GM10847 (cell line): ENCODE data around the gene UBALD2.

Experiments used
- POLR2A ChIP-seq: IDR thresholded peaks from 2 replicates; pipeline ENCODE4 v1.6.1; 2011; ENCODE audit not compliant: insufficient read length; ENCODE audit errors: extremely low read depth

The UBALD2 gene

GRCh38 chr17:76292567-76292966, 27.4 kb downstream of the UBALD2 start:
- no peak for TF ChIP-seq POLR2A

- no peak for TF ChIP-seq POLR2A
Measured at GRCh38 chr17:76293106-76293505, 28.0 kb downstream of the UBALD2 start.

- no peak for TF ChIP-seq POLR2A
Measured at GRCh38 chr17:76296186-76296585, 31.0 kb downstream of the UBALD2 start.

DNA sequence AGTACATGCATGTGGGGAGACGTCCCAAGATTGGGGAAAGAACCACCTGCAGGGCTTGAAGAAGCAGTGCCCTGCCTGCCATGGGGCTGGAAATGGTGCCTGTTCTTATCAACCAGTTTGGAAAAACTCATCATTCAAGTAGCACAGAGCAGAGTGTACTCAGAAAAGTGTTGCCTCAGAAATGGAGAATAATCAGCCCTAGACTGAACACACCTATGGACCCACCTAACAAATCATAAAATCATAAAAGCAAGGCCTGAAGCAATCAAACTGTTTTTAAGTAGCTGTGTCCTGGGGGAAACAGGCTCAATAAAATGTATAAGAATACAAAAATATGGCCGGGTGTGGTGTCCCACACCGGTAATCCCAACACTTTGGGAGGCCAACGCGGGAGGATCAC, 31.7 kb downstream of the UBALD2 start:
- TF ChIP-seq POLR2A, result no peak

GRCh38 chr17:76297436-76297835, 32.3 kb downstream of the UBALD2 start:
- no peak for TF ChIP-seq POLR2A

GRCh38 chr17:76304226-76305134, 39.3 kb downstream of the UBALD2 start:
- no peak for TF ChIP-seq POLR2A

DNA sequence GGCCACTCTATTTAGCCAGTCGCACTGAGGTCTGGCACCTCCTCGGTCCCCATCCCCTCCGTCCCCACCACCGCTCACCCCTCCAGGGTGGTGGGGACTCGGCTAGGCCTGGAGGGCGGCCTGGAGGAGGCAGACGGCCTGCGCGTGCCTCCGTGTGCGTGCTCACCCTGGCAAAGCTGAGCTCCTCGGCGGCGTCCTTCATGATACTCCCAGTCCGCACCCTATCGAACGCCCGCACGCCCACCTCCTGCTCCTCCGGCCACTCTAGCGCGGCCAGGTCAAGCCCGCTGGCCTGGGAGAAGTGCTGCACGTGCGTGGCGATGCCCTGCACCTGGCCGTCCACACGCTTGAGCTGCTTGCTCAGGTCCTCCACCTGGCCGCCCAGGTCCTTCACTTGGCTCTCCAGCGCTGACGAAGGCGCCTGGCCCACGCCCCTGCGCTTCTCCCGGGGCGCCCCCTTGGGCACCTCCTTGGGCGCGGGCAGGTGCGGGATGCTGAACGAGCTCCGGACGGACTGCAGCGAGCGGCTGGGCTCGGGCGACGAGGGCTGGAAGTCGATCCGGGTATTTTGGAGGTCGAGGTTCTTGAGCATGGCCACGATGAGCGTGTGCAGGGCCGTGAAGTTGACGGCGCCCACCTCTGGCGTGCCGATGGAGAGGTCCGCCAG, 42.3 kb downstream of the UBALD2 start:
- no peak for TF ChIP-seq POLR2A

DNA sequence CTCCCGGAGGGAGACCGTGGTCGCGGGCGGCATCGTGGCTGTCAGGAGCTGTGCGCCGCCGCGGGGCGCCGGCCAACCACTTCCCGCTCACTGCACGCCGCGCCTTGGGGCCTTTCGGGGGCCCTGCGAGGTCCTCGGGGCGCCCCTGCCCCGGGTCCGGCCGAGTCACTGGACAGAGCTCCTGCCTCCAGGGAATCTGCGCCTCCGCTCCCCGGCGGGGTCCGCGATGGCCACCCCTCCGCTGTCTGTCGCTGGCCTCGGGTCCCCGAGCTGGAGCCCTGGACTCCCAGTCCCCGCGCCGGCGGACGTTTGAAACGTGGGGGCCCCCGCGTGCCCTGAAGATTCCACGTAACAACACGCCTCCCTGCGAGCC, 42.8 kb downstream of the UBALD2 start, which contains the start of gene QRICH2:
Gene QRICH2 (minus strand): TSS at position 311 of the 373 bp plus-strand sequence. CDS start 278 bp downstream, at position 33.
- no peak for TF ChIP-seq POLR2A

DNA sequence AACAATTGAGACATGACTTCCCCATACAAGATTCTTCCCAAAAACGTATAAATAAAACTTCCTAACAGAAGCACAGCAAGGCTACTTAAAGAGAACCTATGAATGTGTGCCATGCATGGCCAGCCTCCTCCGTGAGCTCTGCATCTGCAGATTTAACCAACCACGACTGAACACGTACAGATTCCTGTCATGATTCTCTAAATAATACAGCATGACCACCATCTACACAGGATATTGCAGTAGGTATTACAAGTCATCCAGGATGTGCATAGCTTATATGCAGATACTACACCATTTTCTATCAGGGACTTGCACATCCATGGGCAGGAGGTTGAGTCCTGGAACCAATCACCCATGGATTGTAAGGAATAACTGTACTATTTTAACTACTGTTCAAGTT, 44.3 kb downstream of the UBALD2 start:
- TF ChIP-seq POLR2A, result no peak

DNA sequence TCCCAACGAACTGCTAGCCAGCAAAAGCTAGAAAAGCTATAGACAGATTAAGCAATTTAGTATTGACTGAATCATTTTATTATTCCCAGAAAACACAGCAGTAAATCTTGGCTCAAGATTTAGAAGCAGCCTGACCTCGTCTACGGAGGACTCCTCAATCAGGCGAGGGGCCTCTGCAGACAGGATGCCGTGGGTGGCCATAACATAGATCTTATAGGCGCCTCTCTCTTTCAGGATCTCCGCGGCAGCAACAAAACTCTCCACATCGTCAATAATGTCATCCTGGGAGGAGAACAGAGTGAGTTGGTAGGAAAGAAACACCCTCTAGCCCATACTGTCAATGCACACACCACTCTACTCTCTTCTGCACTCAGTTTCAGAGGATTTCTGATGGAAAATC, 47.6 kb downstream of the UBALD2 start:
- no peak for TF ChIP-seq POLR2A

- no peak for TF ChIP-seq POLR2A
Measured at GRCh38 chr17:76314392-76315227, 49.5 kb downstream of the UBALD2 start.

DNA sequence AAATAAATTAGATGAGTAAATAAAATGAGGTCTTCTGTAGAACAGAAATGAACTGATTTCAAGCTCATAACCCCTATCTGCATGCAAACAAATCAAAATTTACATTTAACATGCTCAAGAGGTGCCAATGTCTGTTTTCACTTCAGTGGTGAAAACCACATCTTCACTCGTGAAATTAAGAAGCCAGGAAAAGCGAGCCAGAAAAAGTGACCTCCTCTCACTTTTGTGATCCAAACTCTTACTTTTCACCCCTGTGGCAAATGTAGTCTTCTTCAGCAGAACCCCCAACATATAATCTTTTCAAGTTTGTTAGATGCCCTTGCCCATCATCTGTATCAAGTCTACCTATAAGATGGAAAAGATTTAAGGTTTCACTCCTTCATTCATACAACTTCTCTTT, 52.4 kb downstream of the UBALD2 start:
- no peak for TF ChIP-seq POLR2A

- TF ChIP-seq POLR2A, result no peak
Measured at GRCh38 chr17:76318586-76318985, 53.4 kb downstream of the UBALD2 start.
